Suprapubic skin (tissue), 4 donors: ENCODE measurements around the gene NINJ1. TPM values are rescaled to one million over a fixed set of nuclear protein-coding genes. Genes with fewer than 3 reads are reported as not detected.

Experiments
- DNase-seq, 2 donors: peaks; one replicate each; pipeline ENCODE4 v3.0.0-alpha.2; 2019; ENCODE audit warnings: low spot score in 2 of 2
- H3K27ac ChIP-seq: fragments of 200-600 bp; sonication (generic); one replicate; pipeline ENCODE4 v1.5.1; 2019
- H3K27me3 ChIP-seq: fragments of 200-600 bp; sonication (generic); one replicate; pipeline ENCODE4 v1.5.1; 2019
- H3K36me3 ChIP-seq: fragments of 200-600 bp; sonication (generic); one replicate; pipeline ENCODE4 v1.5.1; 2019
- H3K4me1 ChIP-seq: fragments of 200-600 bp; sonication (generic); one replicate; pipeline ENCODE4 v1.5.1; 2019
- H3K4me3 ChIP-seq: fragments of 200-600 bp; sonication (generic); one replicate; pipeline ENCODE4 v1.5.1; 2019; ENCODE audit warnings: mild to moderate bottlenecking
- H3K9me3 ChIP-seq: fragments of 200-600 bp; sonication (generic); one replicate; pipeline ENCODE4 v1.5.1; 2019
- CTCF ChIP-seq, 2 donors: fragments of 200-600 bp in 1 of 2; fragments of 450-650 bp in 1 of 2; sonication (generic) in 1 of 2; IDR thresholded peaks; one replicate each; pipeline ENCODE4 v1.5.1; 2016 to 2019; ENCODE audit warnings: antibody characterized with exemption in 2 of 2, mild to moderate bottlenecking in 1 of 2, moderate library complexity in 1 of 2
- EP300 ChIP-seq: sonication (generic); formaldehyde crosslinking; IDR thresholded peaks from one replicate; pipeline ENCODE4 v1.6.1; 2017; ENCODE audit warnings: antibody characterized with exemption
- POLR2A ChIP-seq, 2 donors: fragments of 450-650 bp; IDR thresholded peaks; one replicate each; pipeline ENCODE4 v1.6.1; 2017; ENCODE audit warnings: antibody characterized with exemption in 2 of 2, mild to moderate bottlenecking in 2 of 2, moderate library complexity in 2 of 2
- POLR2AphosphoS5 ChIP-seq, 3 donors: sonication (generic); formaldehyde crosslinking; IDR thresholded peaks; one replicate each; pipeline ENCODE4 v1.6.1; 2017; ENCODE audit warnings: antibody characterized with exemption in 3 of 3
- WGBS: methylation state at CpG from one replicate; pipeline ENCODE4 v1.1.5; 2018; 5-methylcytosine and 5-hydroxymethylcytosine counted together
- total RNA-seq, 4 donors: library from RNA; depleted of rRNA; stranded (reverse); fragments of >200 nt; gene quantifications; one replicate each; pipeline ENCODE4 v1.1.0, GENCODE V29; 2016

The NINJ1 gene
- total RNA-seq, 4 donors from 2014 or later, result 88.3 to 158 (median 113) TPM

- Histone ChIP-seq H3K4me3 (no peak overlapping the region), H3K36me3 (peaks cover 10% of the 10 kb centered on the region), H3K27me3 (no peaks in the 10 kb centered on the region), H3K9me3 (no peaks in the 10 kb centered on the region), H3K4me1 (peaks cover 85% of the 10 kb centered on the region), H3K27ac (peak overlapping the region; percentile 94)
- 41% methylated on average over 9 of the region's 11 CpGs for WGBS
- DNase-seq, result no peak
- TF ChIP-seq POLR2AphosphoS5 (IDR thresholded peaks at IDR 0.05) (no peak), EP300 (no peak), CTCF (IDR thresholded peaks at IDR 0.05) (no peak), POLR2A (IDR thresholded peaks at IDR 0.05) (no peak)
These were observed 4.2 kb downstream of the NINJ1 start for GRCh38 chr9:93129691-93130500.

GRCh38 chr9:93129286-93129685 lies 4.8 kb downstream of the NINJ1 start:
- H3K27ac ChIP-seq, result peak overlapping the region; percentile 94
- no peaks in the 10 kb centered on the region for H3K27me3 ChIP-seq
- no peak overlapping the region for H3K4me3 ChIP-seq
- peak in 1 of 2 donors; percentile 78 for DNase-seq
- no peaks in the 10 kb centered on the region for H3K9me3 ChIP-seq
- no peak for TF ChIP-seq CTCF (IDR thresholded peaks at IDR 0.05)
- TF ChIP-seq POLR2A (IDR thresholded peaks at IDR 0.05), result no peak
- peak in 1 of 3 donors; percentile 4 for TF ChIP-seq POLR2AphosphoS5 (IDR thresholded peaks at IDR 0.05)
- TF ChIP-seq EP300, result no peak
- 57% methylated on average over 7 of the region's 8 CpGs for WGBS
- peaks cover 79% of the 10 kb centered on the region for H3K4me1 ChIP-seq
- peaks cover 16% of the 10 kb centered on the region for H3K36me3 ChIP-seq

GRCh38 chr9:93128715-93129224 lies 5.3 kb downstream of the NINJ1 start:
- Histone ChIP-seq H3K27ac (peak overlapping the region; percentile 94), H3K27me3 (no peaks in the 10 kb centered on the region), H3K36me3 (peaks cover 21% of the 10 kb centered on the region), H3K9me3 (no peaks in the 10 kb centered on the region), H3K4me1 (peaks cover 78% of the 10 kb centered on the region), H3K4me3 (no peak overlapping the region)
- no peak for DNase-seq
- WGBS, result 69% methylated on average over 8 of the region's 10 CpGs
- TF ChIP-seq POLR2AphosphoS5 (IDR thresholded peaks at IDR 0.05) (no peak), POLR2A (IDR thresholded peaks at IDR 0.05) (no peak)

- H3K27me3 ChIP-seq, result no peaks in the 10 kb centered on the region
- H3K27ac ChIP-seq, result peak overlapping the region; percentile 71
- peaks cover 75% of the 10 kb centered on the region for H3K4me1 ChIP-seq
- 76% methylated on average over 3 of the region's 14 CpGs for WGBS
- peaks cover 27% of the 10 kb centered on the region for H3K36me3 ChIP-seq
- TF ChIP-seq POLR2AphosphoS5 (IDR thresholded peaks at IDR 0.05), result no peak
- TF ChIP-seq CTCF (IDR thresholded peaks at IDR 0.05), result no peak
- TF ChIP-seq EP300, result no peak
- no peak for TF ChIP-seq POLR2A (IDR thresholded peaks at IDR 0.05)
- no peak overlapping the region for H3K4me3 ChIP-seq
- H3K9me3 ChIP-seq, result no peaks in the 10 kb centered on the region
- peak in 1 of 2 donors; percentile 50 for DNase-seq
These were observed 5.9 kb downstream of the NINJ1 start for GRCh38 chr9:93128011-93128714.

- peak; percentile 62 to 74 for DNase-seq
- Histone ChIP-seq H3K4me3 (no peak overlapping the region), H3K36me3 (peaks cover 33% of the 10 kb centered on the region), H3K9me3 (no peaks in the 10 kb centered on the region), H3K27ac (peak overlapping the region; percentile 71), H3K4me1 (peaks cover 68% of the 10 kb centered on the region), H3K27me3 (no peaks in the 10 kb centered on the region)
- 60% methylated on average over 1 of the region's 8 CpGs for WGBS
- TF ChIP-seq POLR2A (IDR thresholded peaks at IDR 0.05) (no peak), POLR2AphosphoS5 (IDR thresholded peaks at IDR 0.05) (no peak), CTCF (IDR thresholded peaks at IDR 0.05) (no peak), EP300 (no peak)
These were observed 6.6 kb downstream of the NINJ1 start for GRCh38 chr9:93127395-93127911.
